Natural killer cell (primary cell): ENCODE measurements around the gene DRD2. TPM values are rescaled to one million over a fixed set of nuclear protein-coding genes. Genes with fewer than 3 reads are reported as not detected.

ENCODE experiments used
- ATAC-seq, 3 donors: fragments of 150-1000 bp in 2 of 3; fragments of 200-7000 bp in 1 of 3; cut with Tn5 transposase; 1 replicate in 1 of 3; 2 replicates in 2 of 3; pipeline ENCODE4 v1.10.0; 2021; ENCODE audit warnings: mild to moderate bottlenecking in 2 of 3, moderate library complexity in 2 of 3
- DNase-seq, 2 donors: peaks; one replicate each; pipeline versions ENCODE4 v3.0.0 to v3.0.0-alpha.2; 2013 to 2021; ENCODE audit warnings: mixed read lengths in 1 of 2
- H3K27ac ChIP-seq: one replicate; pipeline ENCODE4 v1.5.1; 2013; ENCODE audit warnings: mild to moderate bottlenecking, low read length
- H3K27me3 ChIP-seq: one replicate; pipeline ENCODE4 v1.6.1; 2013; ENCODE audit warnings: low read length; ENCODE audit not compliant: control insufficient read depth, insufficient read depth
- H3K36me3 ChIP-seq: one replicate; pipeline ENCODE4 v1.6.1; 2013; ENCODE audit warnings: low read length; ENCODE audit not compliant: control insufficient read depth, insufficient read depth
- H3K4me1 ChIP-seq: one replicate; pipeline ENCODE4 v1.6.1; 2013; ENCODE audit warnings: low read length; ENCODE audit not compliant: control insufficient read depth, insufficient read depth
- H3K4me3 ChIP-seq: one replicate; pipeline ENCODE4 v1.5.1; 2013; ENCODE audit warnings: low read length
- H3K9me3 ChIP-seq: one replicate; pipeline ENCODE4 v1.6.1; 2013; ENCODE audit warnings: low read length; ENCODE audit not compliant: control insufficient read depth, insufficient read depth
- H3K27ac Mint-ChIP-seq, 2 donors: one replicate each; pipeline ENCODE4 v1.8.0; 2022; ENCODE audit warnings: mild to moderate bottlenecking in 2 of 2, mixed read lengths in 2 of 2, moderate library complexity in 1 of 2
- H3K27me3 Mint-ChIP-seq, 2 donors: one replicate each; pipeline ENCODE4 v1.8.0; 2022; ENCODE audit warnings: low read depth in 2 of 2, mixed read lengths in 2 of 2
- H3K36me3 Mint-ChIP-seq: one replicate; pipeline ENCODE4 v1.8.0; 2022; ENCODE audit warnings: mixed read lengths
- H3K4me1 Mint-ChIP-seq, 2 donors: one replicate each; pipeline ENCODE4 v1.8.0; 2022; ENCODE audit warnings: mixed read lengths in 2 of 2
- H3K4me3 Mint-ChIP-seq: one replicate; pipeline ENCODE4 v1.8.0; 2022; ENCODE audit warnings: mild to moderate bottlenecking, moderate library complexity, mixed read lengths
- H3K9me3 Mint-ChIP-seq, 2 donors: one replicate each; pipeline ENCODE4 v1.8.0; 2022; ENCODE audit warnings: mixed read lengths in 2 of 2
- WGBS: methylation state at CpG from one replicate; pipeline ENCODE4 v1.1.7; 2013; ENCODE audit warnings: missing lambda C conversion rate; ENCODE audit not compliant: insufficient coverage; 5-methylcytosine and 5-hydroxymethylcytosine counted together
- intact Hi-C: fragments of 100-400 bp; cut with micrococcal nuclease; formaldehyde crosslinking; loops from one replicate; pipeline ENCODE4 v1.14.2; 2022
- total RNA-seq, 4 donors: library from RNA; stranded (reverse); fragments of 120-200 nt in 1 of 4; gene quantifications; one replicate each; pipeline versions ENCODE4 v1.2.3 to v1.2.4, GENCODE V29; 2013 to 2022
- TF ChIP-seq, protein P1 (sequence below): fragments of 200-600 bp; IDR thresholded peaks from one replicate; pipeline ENCODE4 v1.8.0; 2022; ENCODE audit warnings: antibody characterized with exemption

Gene DRD2
- total RNA-seq, 3 donors from 2014 or later (not counting 1 experiment from before 2014, with no cell fraction given) = not detected

DNA sequence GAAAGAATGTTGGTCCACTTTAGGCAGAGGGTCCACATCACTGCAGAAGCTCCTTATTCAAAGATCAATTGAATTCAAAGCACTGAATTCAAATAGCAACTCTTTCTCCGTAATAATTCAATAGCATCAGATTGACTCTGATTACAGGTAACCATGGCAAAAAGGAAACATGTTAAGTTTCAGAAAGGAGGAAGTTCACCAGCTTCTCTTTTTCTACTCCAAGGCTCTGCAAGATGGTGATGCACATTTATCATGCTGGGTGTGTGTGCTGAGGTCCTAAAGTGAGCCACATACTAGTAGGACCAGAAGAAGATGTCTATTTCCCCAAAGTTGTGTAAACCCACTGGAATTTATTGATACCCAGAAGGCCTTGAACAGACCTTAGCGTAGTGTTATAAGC is 18.0 kb upstream of the DRD2 start:
- no peak overlapping the region for H3K4me3 Mint-ChIP-seq
- H3K27ac Mint-ChIP-seq = no peak overlapping the region
- Histone ChIP-seq H3K9me3 (no peaks in the 10 kb centered on the region), H3K27me3 (no peaks in the 10 kb centered on the region), H3K27ac (no peak overlapping the region), H3K36me3 (no peaks in the 10 kb centered on the region), H3K4me1 (no peaks in the 10 kb centered on the region), H3K4me3 (no peak overlapping the region)
- no peaks in the 10 kb centered on the region for H3K4me1 Mint-ChIP-seq
- H3K9me3 Mint-ChIP-seq = no peaks in the 10 kb centered on the region
- TF ChIP-seq, protein P1, sequence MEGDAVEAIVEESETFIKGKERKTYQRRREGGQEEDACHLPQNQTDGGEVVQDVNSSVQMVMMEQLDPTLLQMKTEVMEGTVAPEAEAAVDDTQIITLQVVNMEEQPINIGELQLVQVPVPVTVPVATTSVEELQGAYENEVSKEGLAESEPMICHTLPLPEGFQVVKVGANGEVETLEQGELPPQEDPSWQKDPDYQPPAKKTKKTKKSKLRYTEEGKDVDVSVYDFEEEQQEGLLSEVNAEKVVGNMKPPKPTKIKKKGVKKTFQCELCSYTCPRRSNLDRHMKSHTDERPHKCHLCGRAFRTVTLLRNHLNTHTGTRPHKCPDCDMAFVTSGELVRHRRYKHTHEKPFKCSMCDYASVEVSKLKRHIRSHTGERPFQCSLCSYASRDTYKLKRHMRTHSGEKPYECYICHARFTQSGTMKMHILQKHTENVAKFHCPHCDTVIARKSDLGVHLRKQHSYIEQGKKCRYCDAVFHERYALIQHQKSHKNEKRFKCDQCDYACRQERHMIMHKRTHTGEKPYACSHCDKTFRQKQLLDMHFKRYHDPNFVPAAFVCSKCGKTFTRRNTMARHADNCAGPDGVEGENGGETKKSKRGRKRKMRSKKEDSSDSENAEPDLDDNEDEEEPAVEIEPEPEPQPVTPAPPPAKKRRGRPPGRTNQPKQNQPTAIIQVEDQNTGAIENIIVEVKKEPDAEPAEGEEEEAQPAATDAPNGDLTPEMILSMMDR = no peak
- H3K36me3 Mint-ChIP-seq = no peaks in the 10 kb centered on the region
- H3K27me3 Mint-ChIP-seq = peaks cover 7 to 20% of the 10 kb centered on the region in 2 donors
- no peak for ATAC-seq
- 54% methylated on average over 2 of the region's 2 CpGs for WGBS
- no peak for DNase-seq
- intact Hi-C loops = no loop called here

DNA sequence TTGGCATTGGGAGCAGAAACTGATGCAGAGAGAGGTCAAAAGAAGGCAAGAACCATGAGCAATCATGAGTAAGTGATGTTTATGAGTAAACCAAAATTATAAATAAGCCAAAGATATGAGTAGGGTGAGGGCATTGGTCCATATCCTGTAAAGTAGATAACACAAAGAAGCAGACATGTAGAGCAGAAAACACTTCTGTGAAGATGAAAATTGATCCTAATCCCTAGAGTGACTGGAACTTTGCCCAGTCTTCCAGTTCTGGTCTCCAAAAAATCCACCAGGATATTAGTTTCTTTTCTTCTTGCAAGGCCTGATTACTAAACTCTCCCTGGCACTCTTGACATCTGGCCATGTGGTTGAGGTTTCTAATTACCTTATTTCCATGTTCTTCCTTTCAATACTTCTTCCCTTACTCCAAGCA is 13.7 kb upstream of the DRD2 start:
- no peak for DNase-seq

DNA sequence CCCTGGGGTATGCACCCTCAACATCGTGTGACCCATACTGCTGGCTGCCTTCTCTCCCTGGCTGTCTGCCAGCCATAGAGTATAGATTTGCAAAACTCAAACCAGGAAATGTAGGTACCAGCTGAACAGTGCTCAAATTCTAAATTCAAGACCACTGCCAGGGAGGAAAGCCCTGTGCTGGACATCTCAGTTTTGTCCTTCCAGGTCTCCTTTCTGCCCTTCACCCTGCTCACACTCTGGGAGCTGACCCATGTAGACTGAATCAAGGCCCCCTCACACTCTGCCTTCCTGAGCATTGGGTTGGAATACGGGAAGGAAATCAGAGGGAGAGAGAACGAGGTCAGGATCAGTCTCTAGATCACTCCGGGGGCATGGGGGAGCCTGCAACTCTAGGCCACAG is 12.4 kb upstream of the DRD2 start:
- Histone ChIP-seq H3K27me3 (no peaks in the 10 kb centered on the region), H3K9me3 (no peaks in the 10 kb centered on the region), H3K36me3 (no peaks in the 10 kb centered on the region), H3K27ac (no peak overlapping the region), H3K4me3 (no peak overlapping the region), H3K4me1 (no peaks in the 10 kb centered on the region)
- DNase-seq (no peak), ATAC-seq (no peak)
- Mint-ChIP-seq H3K4me3 (no peak overlapping the region), H3K4me1 (no peaks in the 10 kb centered on the region), H3K36me3 (no peaks in the 10 kb centered on the region), H3K27me3 (peaks cover 15 to 17% of the 10 kb centered on the region in 2 donors), H3K27ac (no peak overlapping the region), H3K9me3 (no peaks in the 10 kb centered on the region)
- TF ChIP-seq, protein P1 = no peak
- intact Hi-C loops = no loop called here
- WGBS = 83% methylated on average over 4 of the region's 4 CpGs

More for the DNA sequence above, 13.7 kb upstream of the DRD2 start:
- no peaks in the 10 kb centered on the region for H3K4me1 ChIP-seq
- H3K27me3 ChIP-seq = no peaks in the 10 kb centered on the region
- intact Hi-C loops = no loop called here
- ATAC-seq = no peak
- no peaks in the 10 kb centered on the region for H3K9me3 ChIP-seq
- H3K27ac Mint-ChIP-seq = no peak overlapping the region
- H3K9me3 Mint-ChIP-seq = no peaks in the 10 kb centered on the region
- no peak overlapping the region for H3K4me3 Mint-ChIP-seq
- no peaks in the 10 kb centered on the region for H3K4me1 Mint-ChIP-seq
- H3K4me3 ChIP-seq = no peak overlapping the region
- H3K36me3 ChIP-seq = no peaks in the 10 kb centered on the region
- no peak overlapping the region for H3K27ac ChIP-seq
- H3K27me3 Mint-ChIP-seq = peaks cover 7 to 9% of the 10 kb centered on the region in 2 donors
- TF ChIP-seq, protein P1 = no peak
- H3K36me3 Mint-ChIP-seq = no peaks in the 10 kb centered on the region

DNA sequence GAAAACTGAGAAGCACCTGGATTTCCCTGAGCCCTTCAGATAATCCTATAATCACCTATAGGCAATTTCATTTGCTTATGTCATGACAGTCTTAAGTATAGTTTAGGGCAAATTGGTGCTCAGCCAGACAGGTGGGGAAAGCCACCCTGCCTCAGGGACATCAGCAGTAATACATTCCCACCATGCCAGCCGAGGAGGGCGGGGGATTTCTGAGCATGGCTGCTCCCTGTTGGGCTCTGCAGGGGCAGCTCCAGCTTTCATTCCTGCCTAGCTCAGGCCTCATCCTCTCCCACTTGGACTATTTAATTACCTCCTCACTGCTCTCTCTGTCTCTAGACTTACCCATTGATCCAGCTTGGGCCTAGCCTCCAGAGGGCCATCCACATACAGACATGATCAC is 9.0 kb upstream of the DRD2 start:
- Histone ChIP-seq H3K9me3 (no peaks in the 10 kb centered on the region), H3K36me3 (no peaks in the 10 kb centered on the region), H3K4me1 (no peaks in the 10 kb centered on the region), H3K4me3 (no peak overlapping the region), H3K27me3 (no peaks in the 10 kb centered on the region), H3K27ac (no peak overlapping the region)
- H3K9me3 Mint-ChIP-seq = no peaks in the 10 kb centered on the region
- TF ChIP-seq, protein P1 = no peak
- no peaks in the 10 kb centered on the region for H3K36me3 Mint-ChIP-seq
- intact Hi-C loops = no loop called here
- DNase-seq (no peak), ATAC-seq (no peak)
- H3K27me3 Mint-ChIP-seq = peaks cover 28 to 45% of the 10 kb centered on the region in 2 donors
- 82% methylated on average over 2 of the region's 2 CpGs for WGBS
- no peak overlapping the region for H3K4me3 Mint-ChIP-seq
- H3K4me1 Mint-ChIP-seq = no peaks in the 10 kb centered on the region
- H3K27ac Mint-ChIP-seq = no peak overlapping the region
